ENCODE results near the gene COLEC11.

COLEC11 gene

GRCh38 chr2:3680548-3681345 lies 85.8 kb downstream of the COLEC11 start:
- Mint-ChIP-seq H3K27ac (no peak overlapping the region), H3K27me3 (peaks cover 3% of the 10 kb centered on the region), H3K9me3 (no peaks in the 10 kb centered on the region), H3K36me3 (ENCODE audit: low read depth) (no peaks in the 10 kb centered on the region), H3K4me3 (no peak overlapping the region), H3K4me1 (ENCODE audit: low read depth) (no peaks in the 10 kb centered on the region)
- no peak for DNase-seq

GRCh38 chr2:3681625-3682024 lies 86.7 kb downstream of the COLEC11 start:
- Mint-ChIP-seq H3K27ac (no peak overlapping the region), H3K4me3 (no peak overlapping the region), H3K27me3 (peaks cover 9% of the 10 kb centered on the region)

GRCh38 chr2:3682811-3683210 lies 87.9 kb downstream of the COLEC11 start:
- no peak for DNase-seq
- Mint-ChIP-seq H3K9me3 (no peaks in the 10 kb centered on the region), H3K4me1 (ENCODE audit: low read depth) (no peaks in the 10 kb centered on the region), H3K27me3 (peaks cover 20% of the 10 kb centered on the region), H3K36me3 (ENCODE audit: low read depth) (no peaks in the 10 kb centered on the region), H3K4me3 (no peak overlapping the region), H3K27ac (no peak overlapping the region)

More at GRCh38 chr2:3681625-3682024, 86.7 kb downstream of the COLEC11 start:
- no peaks in the 10 kb centered on the region for H3K4me1 Mint-ChIP-seq (ENCODE audit: low read depth)
- DNase-seq = no peak
- no peaks in the 10 kb centered on the region for H3K36me3 Mint-ChIP-seq (ENCODE audit: low read depth)
- H3K9me3 Mint-ChIP-seq = no peaks in the 10 kb centered on the region

GRCh38 chr2:3683748-3684454 lies 89.0 kb downstream of the COLEC11 start:
- H3K27me3 Mint-ChIP-seq = peaks cover 27% of the 10 kb centered on the region
- no peaks in the 10 kb centered on the region for H3K9me3 Mint-ChIP-seq
- DNase-seq = no peak
- no peaks in the 10 kb centered on the region for H3K4me1 Mint-ChIP-seq (ENCODE audit: low read depth)
- no peak overlapping the region for H3K27ac Mint-ChIP-seq
- H3K36me3 Mint-ChIP-seq (ENCODE audit: low read depth) = no peaks in the 10 kb centered on the region
- no peak overlapping the region for H3K4me3 Mint-ChIP-seq

GRCh38 chr2:3689998-3690748 lies 95.3 kb downstream of the COLEC11 start:
- no peaks in the 10 kb centered on the region for H3K36me3 Mint-ChIP-seq (ENCODE audit: low read depth)
- H3K27ac Mint-ChIP-seq = no peak overlapping the region
- no peak for DNase-seq
- no peaks in the 10 kb centered on the region for H3K4me1 Mint-ChIP-seq (ENCODE audit: low read depth)
- H3K27me3 Mint-ChIP-seq = peaks cover 32% of the 10 kb centered on the region
- H3K4me3 Mint-ChIP-seq = no peak overlapping the region
- H3K9me3 Mint-ChIP-seq = peaks cover 14% of the 10 kb centered on the region

- H3K4me3 Mint-ChIP-seq = no peak overlapping the region
- H3K27me3 Mint-ChIP-seq = peaks cover 24% of the 10 kb centered on the region
Observed at GRCh38 chr2:3692375-3692774, 97.5 kb downstream of the COLEC11 start.

More at GRCh38 chr2:3692375-3692774, 97.5 kb downstream of the COLEC11 start:
- no peak for DNase-seq
- Mint-ChIP-seq H3K36me3 (ENCODE audit: low read depth) (no peaks in the 10 kb centered on the region), H3K4me1 (ENCODE audit: low read depth) (no peaks in the 10 kb centered on the region), H3K9me3 (peaks cover 14% of the 10 kb centered on the region), H3K27ac (no peak overlapping the region)

Measured in activated T-cell treated with anti-CD3 and anti-CD28 coated beads, Interleukin-2, amount 50 U/mL, for 24 hours (primary cell).